Ectodermal cell (in vitro differentiated cells): ENCODE measurements around the gene LDLRAD2.

Source experiments
- H3K27ac ChIP-seq: 2 replicates; pipeline ENCODE4 v1.7.0; 2013; ENCODE audit warnings: mild to moderate bottlenecking, low read depth, low read length; ENCODE audit not compliant: insufficient read depth, poor library complexity, severe bottlenecking
- H3K27me3 ChIP-seq: 2 replicates; pipeline ENCODE4 v1.7.0; 2013; ENCODE audit warnings: mild to moderate bottlenecking, low read length; ENCODE audit not compliant: insufficient read depth, control insufficient read depth, poor library complexity, severe bottlenecking
- H3K36me3 ChIP-seq: one replicate; pipeline ENCODE4 v1.7.0; 2013; ENCODE audit warnings: low read length; ENCODE audit not compliant: control insufficient read depth, insufficient read depth
- H3K4me1 ChIP-seq: one replicate; pipeline ENCODE4 v1.7.0; 2013; ENCODE audit warnings: low read length; ENCODE audit not compliant: control insufficient read depth, insufficient read depth
- H3K4me3 ChIP-seq: 2 replicates; pipeline ENCODE4 v1.7.0; 2013; ENCODE audit warnings: low read depth, low read length, control low read depth; ENCODE audit not compliant: insufficient read depth
- H3K9me3 ChIP-seq: 2 replicates; pipeline ENCODE4 v1.7.0; 2013; ENCODE audit warnings: mild to moderate bottlenecking, low read length, moderate library complexity; ENCODE audit not compliant: control insufficient read depth
- WGBS, 2 experiments: methylation state at CpG; one replicate each; pipeline ENCODE4 v1.1.7; 2013; ENCODE audit warnings: missing lambda C conversion rate in 2 of 2; 5-methylcytosine and 5-hydroxymethylcytosine counted together

Gene LDLRAD2

GRCh38 chr1:21842606-21843162 lies 30.6 kb downstream of the LDLRAD2 start:
- no peaks in the 10 kb centered on the region for H3K4me1 ChIP-seq
- H3K36me3 ChIP-seq, result peaks cover 8% of the 10 kb centered on the region
- H3K27me3 ChIP-seq, result no peaks in the 10 kb centered on the region
- H3K4me3 ChIP-seq, result no peak overlapping the region
- WGBS, 2 experiments, result 96 to 97% methylated on average over 15 of the region's 15 CpGs
- no peaks in the 10 kb centered on the region for H3K9me3 ChIP-seq
- H3K27ac ChIP-seq, result no peak overlapping the region

GRCh38 chr1:21843208-21843607 lies 31.1 kb downstream of the LDLRAD2 start:
- Histone ChIP-seq H3K4me1 (no peaks in the 10 kb centered on the region), H3K4me3 (no peak overlapping the region), H3K27ac (no peak overlapping the region), H3K36me3 (peaks cover 11% of the 10 kb centered on the region), H3K27me3 (no peaks in the 10 kb centered on the region), H3K9me3 (no peaks in the 10 kb centered on the region)
- WGBS, 2 experiments, result 96 to 97% methylated on average over 13 of the region's 13 CpGs

GRCh38 chr1:21843996-21844395 lies 31.9 kb downstream of the LDLRAD2 start:
- Histone ChIP-seq H3K4me3 (no peak overlapping the region), H3K27me3 (no peaks in the 10 kb centered on the region), H3K36me3 (peaks cover 8% of the 10 kb centered on the region), H3K4me1 (no peaks in the 10 kb centered on the region), H3K9me3 (no peaks in the 10 kb centered on the region), H3K27ac (no peak overlapping the region)
- WGBS, 2 experiments, result 94 to 96% methylated on average over 11 of the region's 11 CpGs

DNA sequence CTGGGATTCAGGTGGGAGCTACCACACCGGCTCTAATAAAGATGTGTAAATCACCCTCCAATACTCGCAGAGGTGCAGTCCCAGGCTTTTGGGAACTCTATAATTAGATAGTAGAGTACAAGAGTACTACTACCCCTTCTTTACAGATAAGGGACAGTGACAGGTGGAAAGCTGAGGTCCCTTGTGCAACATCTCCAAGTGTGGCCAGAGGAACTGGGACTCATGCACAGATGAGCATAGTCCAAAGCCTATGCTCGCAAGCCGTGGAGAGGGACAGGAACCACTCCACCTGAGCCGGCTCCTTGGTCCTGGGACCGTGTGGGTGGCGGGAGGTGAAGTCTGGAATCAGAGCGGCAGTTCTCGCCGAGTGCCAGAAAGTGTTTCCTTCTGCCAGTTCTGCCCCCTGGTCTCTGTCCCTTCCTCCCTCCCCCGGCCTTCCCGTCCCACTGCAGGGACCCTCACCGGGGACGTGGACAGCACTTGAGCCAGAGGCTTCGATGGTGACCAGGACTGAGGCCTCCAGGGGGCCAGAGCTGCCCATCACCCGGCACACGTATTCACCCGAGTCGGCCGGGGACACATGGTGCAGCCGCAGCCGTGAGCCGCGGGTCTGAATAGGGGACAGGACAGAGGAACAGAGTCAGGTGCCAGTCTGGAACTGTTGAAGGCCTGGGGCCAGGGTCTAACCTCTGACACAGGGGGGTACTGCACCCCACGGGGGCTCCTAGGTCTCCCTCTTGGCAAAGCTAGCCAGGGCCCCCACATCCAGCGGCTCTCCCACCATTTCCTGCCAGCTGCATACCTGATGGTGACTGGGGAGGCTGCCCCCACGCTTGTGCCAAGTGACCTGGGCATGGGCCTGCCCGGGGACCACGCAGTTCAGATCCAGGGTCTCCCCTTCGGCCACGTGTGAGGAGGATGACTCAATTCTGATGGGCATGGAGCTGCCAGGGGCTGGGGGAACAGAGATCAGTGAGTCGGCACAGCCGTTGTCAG lies 33.9 kb downstream of the LDLRAD2 start:
- Histone ChIP-seq H3K4me1 (no peaks in the 10 kb centered on the region), H3K9me3 (no peaks in the 10 kb centered on the region), H3K4me3 (no peak overlapping the region), H3K27me3 (no peaks in the 10 kb centered on the region), H3K36me3 (peaks cover 8% of the 10 kb centered on the region), H3K27ac (no peak overlapping the region)
- 95 to 96% methylated on average over 32 to 33 of the region's 33 CpGs for WGBS, 2 experiments

DNA sequence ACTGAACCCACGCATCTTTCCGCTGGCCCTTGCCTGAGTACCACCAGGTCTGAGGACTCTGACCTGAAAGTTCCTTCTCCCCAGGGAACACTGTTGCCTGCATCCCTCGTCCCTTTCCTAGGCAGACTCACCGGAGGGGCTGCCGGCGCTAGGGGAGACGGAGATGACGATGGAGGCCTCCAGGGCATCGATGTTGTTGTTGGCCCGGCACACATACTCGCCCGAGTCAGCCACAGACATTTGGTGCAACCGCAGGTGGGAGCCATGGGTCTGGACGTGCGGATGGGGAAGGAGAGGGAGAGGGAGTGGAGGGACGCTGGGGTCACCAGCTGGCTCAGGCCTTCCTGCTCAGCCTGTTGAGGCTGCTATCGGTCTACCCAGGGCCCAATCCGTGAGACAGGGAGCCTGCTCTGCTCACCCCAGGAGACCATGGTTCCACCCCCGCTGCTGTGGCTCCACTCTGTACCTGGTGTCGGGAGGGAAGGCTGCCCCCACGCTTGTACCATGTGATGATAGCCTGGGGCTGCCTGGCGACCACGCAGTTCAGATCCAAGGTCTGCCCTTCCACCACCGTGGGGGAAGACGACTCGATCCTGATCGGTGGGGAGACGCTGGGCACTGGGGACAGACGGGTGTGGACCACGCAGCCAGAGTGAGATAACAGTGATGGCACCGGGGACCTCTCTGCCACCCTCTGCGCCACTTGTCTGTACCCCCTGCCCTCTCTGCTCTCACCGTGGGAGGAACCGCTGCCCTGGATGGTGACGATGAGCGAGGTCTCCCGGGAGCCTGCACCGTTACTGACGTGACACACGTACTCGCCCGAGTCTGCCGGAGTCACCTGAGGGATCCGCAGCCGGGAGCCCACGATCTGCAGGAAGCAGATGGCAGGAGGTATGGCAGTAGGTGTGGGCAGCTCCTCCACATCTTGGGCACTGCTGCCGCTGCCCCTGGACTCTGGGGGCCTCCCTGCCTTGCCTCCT lies 35.4 kb downstream of the LDLRAD2 start:
- Histone ChIP-seq H3K27ac (no peak overlapping the region), H3K9me3 (no peaks in the 10 kb centered on the region), H3K4me1 (no peaks in the 10 kb centered on the region), H3K27me3 (no peaks in the 10 kb centered on the region), H3K36me3 (peaks cover 8% of the 10 kb centered on the region), H3K4me3 (no peak overlapping the region)
- WGBS, 2 experiments, result 96% methylated on average over 47 of the region's 47 CpGs

GRCh38 chr1:21848524-21849174 lies 36.6 kb downstream of the LDLRAD2 start:
- H3K4me1 ChIP-seq, result no peaks in the 10 kb centered on the region
- no peak overlapping the region for H3K4me3 ChIP-seq
- WGBS, 2 experiments, result 91 to 95% methylated on average over 17 of the region's 17 CpGs
- H3K9me3 ChIP-seq, result no peaks in the 10 kb centered on the region
- H3K27me3 ChIP-seq, result no peaks in the 10 kb centered on the region
- peaks cover 8% of the 10 kb centered on the region for H3K36me3 ChIP-seq
- H3K27ac ChIP-seq, result no peak overlapping the region

- Histone ChIP-seq H3K9me3 (no peaks in the 10 kb centered on the region), H3K36me3 (peaks cover 8% of the 10 kb centered on the region), H3K4me1 (no peaks in the 10 kb centered on the region), H3K4me3 (no peak overlapping the region), H3K27me3 (no peaks in the 10 kb centered on the region), H3K27ac (no peak overlapping the region)
- WGBS, 2 experiments, result 94 to 96% methylated on average over 30 of the region's 30 CpGs
Measured at GRCh38 chr1:21849909-21850576, 38.0 kb downstream of the LDLRAD2 start.

GRCh38 chr1:21851430-21852250 lies 39.6 kb downstream of the LDLRAD2 start:
- Histone ChIP-seq H3K9me3 (no peaks in the 10 kb centered on the region), H3K4me3 (no peak overlapping the region), H3K27ac (no peak overlapping the region), H3K36me3 (peaks cover 10% of the 10 kb centered on the region), H3K27me3 (no peaks in the 10 kb centered on the region), H3K4me1 (no peaks in the 10 kb centered on the region)
- 96 to 97% methylated on average over 33 of the region's 33 CpGs for WGBS, 2 experiments
